Epithelial cell of umbilical artery (primary cell): ENCODE results near the gene TIMP2. TPM values are rescaled to one million over a fixed set of nuclear protein-coding genes. Genes with fewer than 3 reads are reported as not detected.

Source experiments
- total RNA-seq: library from RNA; depleted of rRNA; stranded (reverse); fragments of >200 nt; gene quantifications from 2 replicates; pipeline ENCODE4 v1.2.3, GENCODE V29; 2014

The TIMP2 gene, protein sequence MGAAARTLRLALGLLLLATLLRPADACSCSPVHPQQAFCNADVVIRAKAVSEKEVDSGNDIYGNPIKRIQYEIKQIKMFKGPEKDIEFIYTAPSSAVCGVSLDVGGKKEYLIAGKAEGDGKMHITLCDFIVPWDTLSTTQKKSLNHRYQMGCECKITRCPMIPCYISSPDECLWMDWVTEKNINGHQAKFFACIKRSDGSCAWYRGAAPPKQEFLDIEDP
- total RNA-seq: 17.2 and 28.0 TPM in 2 replicates

DNA sequence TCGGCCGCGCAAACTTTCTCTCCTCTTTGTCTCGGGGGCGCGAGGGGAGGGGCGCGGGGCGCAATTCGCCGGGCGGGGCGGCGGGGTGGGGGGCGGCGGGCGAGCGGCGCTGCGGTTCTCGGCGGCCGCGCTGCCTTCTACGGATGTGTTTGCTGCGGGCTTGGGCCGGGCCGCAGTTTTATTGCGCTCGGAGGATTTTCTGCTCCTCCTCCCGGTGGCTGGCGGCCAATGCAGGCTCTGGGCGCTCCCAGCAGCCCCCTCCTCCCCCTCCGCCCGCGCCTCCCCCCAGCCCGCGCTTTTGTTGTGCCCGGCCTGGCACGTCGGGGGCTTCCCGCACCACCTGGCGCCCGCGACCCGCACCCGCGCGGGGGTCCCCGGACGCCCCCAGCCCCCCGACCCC, at the start of gene TIMP2:
TSS of gene TIMP2 (minus strand) at position 154 of the 400 bp plus-strand sequence. CDS start 299 bp downstream, outside the sequence.

DNA sequence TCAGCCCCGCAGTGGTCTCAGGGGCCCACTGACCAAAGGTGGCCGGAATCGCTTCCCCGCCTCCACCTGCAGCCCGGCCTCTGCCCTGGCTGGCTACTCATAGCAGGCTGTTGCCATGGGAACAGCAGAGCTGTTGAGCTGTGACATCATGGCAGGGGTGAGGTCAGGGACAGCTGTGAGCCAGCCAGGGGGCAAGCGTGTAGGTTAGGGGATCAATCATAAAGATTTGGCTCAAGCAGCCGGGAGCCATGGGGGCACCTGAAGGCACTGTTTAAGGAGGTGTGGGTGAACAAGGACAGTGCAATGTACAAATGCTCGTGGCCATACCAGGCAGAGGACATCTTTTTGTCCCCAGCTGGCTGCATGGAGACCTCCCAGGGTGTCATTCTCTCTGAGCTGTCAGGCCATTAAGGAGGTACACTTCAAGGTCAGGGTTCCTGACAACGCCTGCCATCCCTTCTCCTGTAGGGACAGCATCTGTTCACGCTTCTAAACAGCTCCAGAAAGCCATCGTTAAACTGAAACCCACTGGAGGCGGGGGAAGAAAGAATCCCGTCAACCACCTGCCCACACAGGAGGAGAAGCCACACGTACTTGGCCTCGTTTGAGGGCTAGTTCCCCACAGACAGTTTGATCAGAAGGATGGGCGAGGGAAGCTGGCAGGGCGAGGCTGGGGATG, 21.9 kb downstream of the TIMP2 start, which contains the start of gene CEP295NL:
TSS of gene CEP295NL (minus strand) at position 101 of the 679 bp plus-strand sequence. CDS start 1,373 bp downstream, outside the sequence.

DNA sequence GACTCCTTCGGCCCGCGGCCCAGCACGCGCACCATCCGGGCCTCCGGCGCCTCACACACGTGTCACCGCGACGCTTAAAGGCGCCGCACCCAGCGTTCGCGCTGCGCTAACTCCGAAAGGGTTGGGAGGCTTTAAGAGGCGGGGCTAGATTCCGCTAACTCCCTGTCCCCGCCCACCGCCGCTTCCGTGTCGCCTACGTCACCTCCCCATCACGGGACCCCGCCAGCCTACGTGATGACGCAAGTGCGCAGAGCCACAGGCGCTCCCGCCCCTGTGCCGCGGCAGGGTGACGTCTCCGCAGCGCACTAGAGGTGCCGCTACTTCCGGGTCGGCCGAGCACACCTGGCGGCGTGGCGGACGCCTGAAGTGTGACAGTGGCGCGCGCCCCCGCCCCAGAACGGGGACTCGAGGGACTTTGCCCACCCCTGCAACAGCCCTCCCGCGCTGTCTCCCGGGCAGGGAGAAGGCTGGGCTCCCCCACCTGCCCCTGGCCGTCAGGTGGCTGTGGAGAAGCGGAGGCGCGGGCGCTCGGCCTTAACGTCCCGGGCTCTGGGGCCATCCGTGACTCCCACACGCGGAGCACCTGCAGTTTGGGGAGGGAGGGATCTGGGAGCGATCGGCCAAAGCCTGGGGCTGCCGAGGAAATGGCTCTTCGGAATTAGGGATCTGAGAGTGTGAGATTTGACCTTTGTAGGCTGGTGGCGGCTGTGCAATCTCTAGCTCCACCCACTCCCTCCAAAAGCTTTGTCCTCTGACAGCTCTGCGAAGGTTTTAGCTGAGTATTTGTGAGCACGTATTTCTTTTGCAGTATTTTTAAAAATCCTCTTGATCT, 84.2 kb downstream of the TIMP2 start, which contains the start of gene USP36:
TSS of gene USP36 (minus strand) at position 35 of the 832 bp plus-strand sequence. CDS start 4,451 bp downstream, outside the sequence.

Other genes starting within 250 kb of the TIMP2 start
- 26.6 and 34.5 TPM in 2 replicates for gene CYTH1, start 143.1 kb downstream of the TIMP2 start, total RNA-seq
- 14.3 and 16.4 TPM in 2 replicates for gene USP36, start 84.6 kb downstream of the TIMP2 start, total RNA-seq
- 0.32 and 2.1 TPM in 2 replicates for gene CEP295NL, start 22.2 kb downstream of the TIMP2 start, total RNA-seq
- 4.9 and 64.0 TPM in 2 replicates for gene LGALS3BP, start 54.5 kb upstream of the TIMP2 start, total RNA-seq
- gene CANT1, start 84.4 kb upstream of the TIMP2 start, total RNA-seq: 43.5 and 60.9 TPM in 2 replicates
- gene C1QTNF1, start 98.8 kb upstream of the TIMP2 start, total RNA-seq: 2.9 and 17.9 TPM in 2 replicates
- gene ENGASE, start 149.4 kb upstream of the TIMP2 start, total RNA-seq: 10.4 and 17.9 TPM in 2 replicates